SU-DHL-6 (cell line): ENCODE results near the gene SCAPER.

Experiments
- EZH2phosphoT487 ChIP-seq: fragments of 200-600 bp; sonication (generic), shearing (Covaris generic); conservative IDR thresholded peaks from 2 replicates; pipeline ENCODE4 v1.6.1; 2018; ENCODE audit warnings: mild to moderate bottlenecking, antibody characterized with exemption, low read length, moderate library complexity, mixed read lengths
- TF ChIP-seq, protein P1 (sequence below): fragments of 200-600 bp; sonication (generic); IDR thresholded peaks from one replicate; pipeline ENCODE4 v1.5.1; 2017; ENCODE audit warnings: antibody characterized with exemption, mild to moderate bottlenecking, low read length, moderate library complexity; ENCODE audit not compliant: insufficient read depth, poor library complexity, severe bottlenecking

DNA sequence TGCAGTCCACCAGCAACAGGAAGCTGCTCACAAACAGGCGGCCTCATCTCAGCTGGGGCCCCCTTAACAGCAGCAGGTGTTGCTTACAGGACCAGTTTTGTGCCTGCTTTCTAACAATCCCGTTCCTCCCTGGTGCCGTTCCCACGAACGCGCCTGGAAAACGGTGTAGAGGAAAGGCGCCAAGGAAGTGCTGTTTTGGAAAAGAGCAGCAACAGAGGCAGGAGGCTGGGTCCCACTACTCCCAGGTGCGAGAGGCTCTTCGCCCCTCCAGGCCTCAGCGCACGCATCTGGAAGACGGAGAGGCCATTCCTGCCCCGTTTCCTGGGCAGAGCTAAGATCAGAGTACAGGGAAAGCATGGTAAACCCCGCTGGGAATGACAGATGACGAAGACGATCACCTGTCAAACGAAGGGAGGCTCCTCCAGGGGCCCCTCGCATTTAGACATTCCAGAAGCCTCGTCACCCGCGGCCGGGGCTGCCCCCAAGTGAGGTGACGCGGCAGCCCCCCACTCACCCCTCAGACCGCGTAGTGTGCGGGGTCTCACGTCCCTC lies 603 bp downstream of the SCAPER start:
- TF ChIP-seq, protein P1, sequence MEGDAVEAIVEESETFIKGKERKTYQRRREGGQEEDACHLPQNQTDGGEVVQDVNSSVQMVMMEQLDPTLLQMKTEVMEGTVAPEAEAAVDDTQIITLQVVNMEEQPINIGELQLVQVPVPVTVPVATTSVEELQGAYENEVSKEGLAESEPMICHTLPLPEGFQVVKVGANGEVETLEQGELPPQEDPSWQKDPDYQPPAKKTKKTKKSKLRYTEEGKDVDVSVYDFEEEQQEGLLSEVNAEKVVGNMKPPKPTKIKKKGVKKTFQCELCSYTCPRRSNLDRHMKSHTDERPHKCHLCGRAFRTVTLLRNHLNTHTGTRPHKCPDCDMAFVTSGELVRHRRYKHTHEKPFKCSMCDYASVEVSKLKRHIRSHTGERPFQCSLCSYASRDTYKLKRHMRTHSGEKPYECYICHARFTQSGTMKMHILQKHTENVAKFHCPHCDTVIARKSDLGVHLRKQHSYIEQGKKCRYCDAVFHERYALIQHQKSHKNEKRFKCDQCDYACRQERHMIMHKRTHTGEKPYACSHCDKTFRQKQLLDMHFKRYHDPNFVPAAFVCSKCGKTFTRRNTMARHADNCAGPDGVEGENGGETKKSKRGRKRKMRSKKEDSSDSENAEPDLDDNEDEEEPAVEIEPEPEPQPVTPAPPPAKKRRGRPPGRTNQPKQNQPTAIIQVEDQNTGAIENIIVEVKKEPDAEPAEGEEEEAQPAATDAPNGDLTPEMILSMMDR: no peak
- TF ChIP-seq EZH2phosphoT487: no peak
